ENCODE measurements around the gene RAD51.
"Not testable (repeated sequence)": the region's sequence is repeated elsewhere in the genome, so short reads cannot be mapped to it uniquely, and the experiment has no call there.

The RAD51 gene

GRCh38 chr15:40694688-40695468 lies at the start of gene RAD51:
TSS of gene RAD51 (plus strand) at chr15:40695174. CDS start at chr15:40698759, 3,585 bp downstream.
- FAIRE-seq (peak; percentile 91), DNase-seq (ENCODE audit: extremely low spot score, insufficient read length, low read depth) (peak; percentile 93)

- FAIRE-seq = no peak
Measured at GRCh38 chr15:40647523-40647922, 47.5 kb upstream of the RAD51 start.

GRCh38 chr15:40650479-40650878 lies 44.5 kb upstream of the RAD51 start:
- DNase-seq (ENCODE audit: extremely low spot score, insufficient read length, low read depth) = no peak
- FAIRE-seq = no peak

More at GRCh38 chr15:40647523-40647922, 47.5 kb upstream of the RAD51 start:
- no peak for DNase-seq (ENCODE audit: extremely low spot score, insufficient read length, low read depth)

GRCh38 chr15:40660686-40661085 lies 34.3 kb upstream of the RAD51 start:
- no peak for FAIRE-seq
- no peak for DNase-seq (ENCODE audit: extremely low spot score, insufficient read length, low read depth)

- FAIRE-seq (no peak), DNase-seq (ENCODE audit: extremely low spot score, insufficient read length, low read depth) (no peak)
Measured at GRCh38 chr15:40664909-40665308, 30.1 kb upstream of the RAD51 start.

GRCh38 chr15:40676290-40676689 lies 18.7 kb upstream of the RAD51 start:
- not testable (repeated sequence) for FAIRE-seq; DNase-seq (ENCODE audit: extremely low spot score, insufficient read length, low read depth)

GRCh38 chr15:40676906-40677305 lies 18.1 kb upstream of the RAD51 start:
- FAIRE-seq; DNase-seq (ENCODE audit: extremely low spot score, insufficient read length, low read depth): not testable (repeated sequence)

GRCh38 chr15:40680151-40680550 lies 14.8 kb upstream of the RAD51 start:
- DNase-seq (ENCODE audit: extremely low spot score, insufficient read length, low read depth) (no peak), FAIRE-seq (no peak)

- FAIRE-seq; DNase-seq (ENCODE audit: extremely low spot score, insufficient read length, low read depth): not testable (repeated sequence)
Measured at GRCh38 chr15:40680959-40681358, 14.0 kb upstream of the RAD51 start.

GRCh38 chr15:40684381-40684780 lies 10.6 kb upstream of the RAD51 start:
- DNase-seq (ENCODE audit: extremely low spot score, insufficient read length, low read depth) = no peak
- no peak for FAIRE-seq

GRCh38 chr15:40685376-40685775 lies 9.6 kb upstream of the RAD51 start:
- no peak for DNase-seq (ENCODE audit: extremely low spot score, insufficient read length, low read depth)

GRCh38 chr15:40688932-40689799 lies 5.8 kb upstream of the RAD51 start:
- DNase-seq (ENCODE audit: extremely low spot score, insufficient read length, low read depth) (no peak), FAIRE-seq (no peak)

More at GRCh38 chr15:40685376-40685775, 9.6 kb upstream of the RAD51 start:
- FAIRE-seq = no peak

GRCh38 chr15:40691737-40692136 lies 3.2 kb upstream of the RAD51 start:
- DNase-seq (ENCODE audit: extremely low spot score, insufficient read length, low read depth) (no peak), FAIRE-seq (no peak)

- FAIRE-seq (no peak), DNase-seq (ENCODE audit: extremely low spot score, insufficient read length, low read depth) (no peak)
Measured at GRCh38 chr15:40693904-40694687, 878 bp upstream of the RAD51 start.

GRCh38 chr15:40695469-40695890 lies 506 bp downstream of the RAD51 start:
- DNase-seq (ENCODE audit: extremely low spot score, insufficient read length, low read depth) (peak; percentile 18), FAIRE-seq (no peak)

- no peak for DNase-seq (ENCODE audit: extremely low spot score, insufficient read length, low read depth)
- FAIRE-seq = no peak
Measured at GRCh38 chr15:40696228-40696627, 1.3 kb downstream of the RAD51 start.

- no peak for FAIRE-seq
Measured at GRCh38 chr15:40697916-40698315, 2.9 kb downstream of the RAD51 start.

GRCh38 chr15:40702077-40702476 lies 7.1 kb downstream of the RAD51 start:
- DNase-seq (ENCODE audit: extremely low spot score, insufficient read length, low read depth) = no peak
- no peak for FAIRE-seq

More at GRCh38 chr15:40697916-40698315, 2.9 kb downstream of the RAD51 start:
- no peak for DNase-seq (ENCODE audit: extremely low spot score, insufficient read length, low read depth)

GRCh38 chr15:40706121-40706520 lies 11.1 kb downstream of the RAD51 start:
- no peak for FAIRE-seq
- DNase-seq (ENCODE audit: extremely low spot score, insufficient read length, low read depth) = no peak

GRCh38 chr15:40714144-40714543 lies 19.2 kb downstream of the RAD51 start:
- FAIRE-seq = no peak
- DNase-seq (ENCODE audit: extremely low spot score, insufficient read length, low read depth) = no peak

Measured in GM18507 (cell line).